AG08395 (cell line): Measurements from ENCODE around the gene EBF4.
"Not testable (repeated sequence)": the region's sequence is repeated elsewhere in the genome, so short reads cannot be mapped to it uniquely, and the experiment has no call there.

Experiments
- DNase-seq: peaks from one replicate; pipeline ENCODE4 v3.0.0; 2012; ENCODE audit warnings: mixed read lengths, low spot score

The EBF4 gene

DNA sequence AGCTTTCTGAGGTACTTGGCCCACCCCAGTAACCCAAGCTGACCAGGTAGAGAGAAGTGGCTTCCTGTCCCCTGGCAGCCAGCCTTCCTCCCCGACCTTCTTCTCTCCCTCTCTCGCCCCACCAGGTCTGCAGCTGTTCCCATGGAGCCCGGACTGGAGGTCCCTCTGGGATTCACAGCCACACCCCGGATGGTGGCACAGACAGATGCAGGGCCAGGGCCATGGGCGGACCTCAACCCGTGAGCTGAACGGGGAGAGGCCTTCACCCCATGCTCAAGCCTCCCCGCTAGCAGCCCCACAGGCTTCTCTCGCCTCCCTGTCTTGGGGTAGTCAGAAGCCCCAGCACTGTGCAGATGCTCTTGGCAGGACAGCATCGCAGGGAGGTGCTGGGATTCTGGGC is 66.6 kb downstream of the EBF4 start:
- no peak for DNase-seq

DNA sequence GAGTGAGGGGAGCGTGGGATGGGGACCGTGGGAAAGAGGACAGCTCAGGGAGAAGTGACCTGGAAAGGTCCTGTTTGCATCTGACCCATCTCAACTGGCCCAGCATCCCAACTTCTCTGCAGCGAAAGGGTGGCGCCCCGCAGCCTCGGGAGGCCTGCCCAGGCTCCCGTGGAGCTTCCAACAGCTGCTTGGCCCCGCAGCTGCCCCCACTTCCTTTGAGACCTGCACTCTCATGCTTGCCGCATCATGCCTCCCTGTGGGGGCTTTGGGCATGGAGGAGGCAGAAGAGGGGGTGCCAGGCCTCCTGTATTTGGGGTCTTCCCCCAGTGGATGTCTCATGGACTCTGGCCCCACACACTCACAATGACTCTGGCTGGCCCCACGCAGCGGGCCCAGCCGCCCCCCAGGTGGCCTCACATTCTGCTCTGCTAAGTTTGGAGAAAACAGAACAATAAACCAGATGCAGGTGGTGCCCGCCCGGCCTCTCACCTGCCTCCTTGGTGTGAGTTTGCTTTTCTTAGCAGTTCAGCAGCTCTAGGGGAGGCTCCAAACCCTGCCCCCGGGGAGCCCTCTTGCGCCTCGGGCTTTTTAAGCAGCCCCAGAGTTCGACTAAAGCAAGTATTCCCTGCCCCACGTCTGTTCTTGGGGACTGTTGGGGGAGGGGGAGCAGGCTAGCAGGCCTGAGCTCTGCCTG is 67.2 kb downstream of the EBF4 start:
- DNase-seq: no peak

DNA sequence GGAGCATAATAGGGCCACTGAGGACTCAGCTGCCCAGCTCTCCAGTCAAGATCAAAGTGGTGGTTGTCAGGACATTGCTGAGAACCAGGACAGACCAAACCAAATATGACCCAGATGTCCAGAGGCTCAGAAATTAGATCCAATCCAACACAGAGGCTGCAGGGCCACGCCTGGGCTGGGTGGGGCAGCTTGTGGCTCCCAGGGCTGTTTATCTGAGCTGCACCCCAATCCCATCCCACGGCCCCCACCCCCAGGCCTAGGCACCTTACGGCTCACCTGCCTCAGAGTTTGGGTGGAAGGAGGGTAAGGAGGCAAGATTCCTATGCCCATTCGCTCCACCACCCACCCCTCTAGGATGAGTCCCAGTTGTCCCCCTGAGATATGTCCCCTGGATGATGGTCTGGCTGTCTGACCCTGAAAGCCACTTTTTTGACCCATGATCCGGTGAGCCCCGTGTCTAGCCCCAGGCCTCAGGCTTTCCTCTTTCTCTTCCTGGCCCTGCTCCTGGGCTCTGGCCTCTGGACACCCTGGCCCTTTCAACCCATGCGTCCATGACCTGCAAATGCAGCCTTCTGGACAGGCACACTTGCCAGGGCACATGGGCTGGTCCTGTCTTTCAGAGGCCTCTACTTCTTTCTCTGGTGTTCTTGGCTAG is 67.8 kb downstream of the EBF4 start:
- no peak for DNase-seq

DNA sequence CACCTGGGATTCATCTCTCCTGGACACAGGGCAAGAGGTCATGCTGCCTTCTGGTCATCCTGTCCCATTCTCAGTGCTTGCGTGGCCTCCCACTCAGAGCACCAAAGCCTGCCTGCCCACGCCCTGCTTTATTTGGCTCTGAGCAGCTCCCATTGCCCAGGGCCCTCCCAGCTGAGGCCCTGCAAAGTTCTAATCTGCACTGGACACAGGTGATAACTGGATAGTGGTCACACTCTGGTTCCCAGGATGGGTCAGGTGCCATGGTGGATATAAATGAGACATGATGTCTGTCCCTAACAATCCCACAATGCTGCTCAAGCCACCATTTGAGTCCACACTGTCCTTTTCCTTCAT is 68.3 kb downstream of the EBF4 start:
- no peak for DNase-seq

DNA sequence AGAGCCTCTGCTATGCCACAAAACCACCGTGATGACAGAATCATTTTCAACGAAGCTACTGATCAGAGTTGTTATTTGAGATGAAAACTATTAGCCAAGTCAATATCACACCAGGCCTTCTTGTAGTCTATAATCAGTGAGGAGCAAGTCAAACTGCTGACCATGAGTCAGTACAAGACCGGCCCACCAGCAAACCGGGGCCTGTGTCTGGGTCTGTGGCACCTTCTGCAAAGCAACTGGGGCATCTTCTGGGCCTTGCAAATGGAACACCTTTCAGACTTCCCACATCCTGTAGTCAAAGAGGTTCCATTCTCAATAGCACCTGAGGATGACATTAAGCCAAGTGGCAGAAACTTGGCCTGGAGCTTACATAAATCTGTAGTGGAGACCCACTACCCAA is 69.3 kb downstream of the EBF4 start:
- no peak for DNase-seq

DNA sequence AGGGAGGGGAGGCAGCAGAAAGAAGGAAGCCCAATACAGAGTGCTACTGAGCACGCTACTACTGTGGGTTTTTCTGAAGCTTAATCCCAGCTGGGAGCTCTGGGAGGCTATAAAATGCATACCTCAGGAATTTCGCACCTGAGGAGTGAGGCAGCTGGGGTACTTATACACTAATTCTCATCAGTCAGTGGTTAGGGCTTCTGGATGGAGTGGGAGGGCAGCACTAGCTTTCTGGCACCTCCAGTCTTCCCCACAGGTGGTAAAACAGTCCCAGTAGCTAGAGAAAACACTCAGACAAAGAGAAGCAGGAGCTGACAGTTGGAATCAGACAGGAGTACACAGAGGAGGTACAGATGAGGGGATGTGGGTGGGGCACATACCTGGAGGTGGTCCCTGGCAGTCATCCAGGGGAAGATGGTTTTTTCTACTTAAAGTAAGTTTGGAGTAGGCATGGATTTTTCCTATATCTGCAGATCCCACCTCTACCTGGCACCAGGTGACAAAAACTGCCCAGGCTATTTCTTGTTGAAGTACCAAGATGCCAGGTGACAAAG is 70.1 kb downstream of the EBF4 start:
- DNase-seq: no peak

DNA sequence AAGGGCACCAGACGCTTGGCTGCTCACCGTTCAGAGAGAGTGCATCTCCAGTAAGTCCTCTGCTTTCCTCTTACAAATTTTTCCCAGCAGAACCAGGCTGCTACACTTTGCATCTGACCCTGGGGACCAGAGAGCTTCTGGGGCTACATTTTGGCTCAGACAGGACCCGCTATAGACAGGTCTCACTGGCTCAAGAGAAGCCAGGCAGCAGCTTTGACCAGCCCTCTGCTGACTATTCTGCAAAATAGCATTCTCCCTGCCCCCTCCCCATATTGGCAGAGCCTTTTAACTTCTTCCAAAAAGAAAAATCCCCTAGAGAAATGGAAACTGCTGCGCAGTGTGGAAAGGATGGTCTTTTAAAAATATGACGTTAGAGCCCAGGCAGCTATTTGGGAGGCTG is 70.6 kb downstream of the EBF4 start:
- DNase-seq: no peak

DNA sequence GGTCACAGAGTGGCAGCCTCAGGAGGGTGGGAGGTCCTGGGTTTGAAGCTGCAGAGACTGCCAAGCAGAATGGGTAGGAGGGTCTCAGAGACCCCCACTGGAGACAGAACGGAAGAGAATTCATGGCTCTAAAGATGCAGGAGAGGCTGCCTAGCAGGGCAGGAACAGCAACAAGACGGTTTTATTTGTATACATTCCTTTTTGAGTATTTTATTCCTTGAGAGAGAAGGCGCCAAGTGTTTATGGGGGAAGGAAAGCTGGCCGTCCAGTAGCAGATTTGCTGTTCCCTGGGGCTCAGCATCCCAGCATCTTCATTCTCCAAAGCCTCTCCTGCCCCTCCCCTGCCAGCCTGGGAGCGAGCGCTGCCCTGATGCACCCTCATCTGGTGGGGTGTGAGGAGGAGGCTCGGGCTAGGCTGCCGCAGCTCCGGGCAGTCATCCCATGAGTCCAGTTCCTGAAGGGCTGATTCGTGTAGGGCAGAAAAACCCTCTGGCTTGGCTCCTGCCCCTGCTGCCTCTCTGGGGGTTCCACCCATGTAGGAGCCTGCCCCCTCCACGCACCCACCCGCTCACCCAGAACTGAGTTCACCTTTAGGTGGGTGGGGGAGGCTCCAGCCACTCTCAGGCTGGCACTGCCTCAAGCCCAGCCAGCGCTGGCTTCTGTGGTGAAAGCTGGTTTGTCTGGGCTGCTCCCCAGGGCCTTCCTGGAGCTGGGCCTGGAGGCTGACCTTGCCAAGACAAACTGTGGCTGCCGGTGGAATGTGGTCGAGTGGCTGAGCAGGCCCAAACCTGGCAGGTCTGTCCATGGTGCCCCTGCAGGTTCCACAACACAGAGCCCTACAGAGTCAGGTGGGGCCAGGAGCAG is 75.4 kb downstream of the EBF4 start:
- DNase-seq: peak; percentile 79

DNA sequence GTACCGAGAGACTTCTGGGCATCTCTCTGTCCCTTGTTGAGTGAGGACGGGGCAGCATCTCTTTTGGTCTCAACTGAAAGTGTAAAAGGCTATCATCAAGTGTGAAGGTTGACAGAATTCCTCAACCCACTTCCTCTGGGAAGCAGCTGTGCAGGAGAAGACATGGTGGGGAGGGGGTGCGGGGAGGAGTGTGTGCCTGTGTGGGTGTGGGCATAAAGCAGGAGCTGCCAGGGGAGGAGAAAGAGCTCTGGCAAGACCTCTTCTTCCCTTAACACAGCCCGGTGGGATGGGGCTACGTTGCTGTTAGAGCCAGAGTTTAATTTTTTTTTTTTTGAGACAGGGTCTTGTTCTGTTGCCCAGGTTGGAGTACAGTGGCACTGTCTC is 76.0 kb downstream of the EBF4 start:
- no peak for DNase-seq

DNA sequence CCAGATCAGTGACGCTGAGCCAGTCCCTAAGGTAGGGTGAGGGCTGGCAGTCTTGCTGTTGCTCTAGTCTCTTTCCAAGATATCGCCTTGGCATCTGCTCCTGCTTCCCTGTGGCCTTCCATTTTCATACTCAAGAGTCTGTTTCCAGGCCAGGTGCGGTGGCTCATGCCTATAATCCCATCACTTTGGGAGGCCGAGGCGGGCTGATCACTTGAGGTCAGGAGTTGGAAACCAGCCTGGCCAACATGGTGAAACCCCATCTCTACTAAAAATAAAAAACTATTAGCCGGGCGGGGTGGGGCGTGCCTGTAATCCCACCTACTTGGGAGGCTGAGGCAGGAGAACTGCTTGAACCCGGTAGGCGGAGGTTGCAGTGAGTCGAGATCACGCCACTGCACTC is 77.5 kb downstream of the EBF4 start:
- not testable (repeated sequence) for DNase-seq

DNA sequence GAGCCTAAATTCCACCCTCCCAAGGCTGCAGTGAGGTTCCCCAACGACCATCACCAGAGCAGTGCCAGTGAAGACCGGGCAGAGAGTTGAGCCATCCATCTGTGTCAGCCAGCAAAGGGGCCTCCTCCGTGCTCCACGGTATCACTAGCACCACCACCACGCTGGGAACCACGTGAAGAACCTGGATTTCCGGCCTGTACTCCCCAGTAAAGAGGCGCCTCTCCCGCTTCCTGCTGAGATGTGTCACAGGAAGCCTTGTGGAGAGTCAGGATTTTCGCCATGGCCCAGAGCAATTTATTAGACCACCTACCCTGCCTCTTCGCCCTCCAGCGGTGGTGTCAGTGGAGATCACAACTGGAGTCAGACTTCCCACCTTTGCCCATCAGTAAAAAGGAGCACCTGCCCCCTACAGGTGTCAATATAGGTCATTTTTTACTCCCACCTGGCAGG is 79.1 kb downstream of the EBF4 start:
- DNase-seq: no peak

DNA sequence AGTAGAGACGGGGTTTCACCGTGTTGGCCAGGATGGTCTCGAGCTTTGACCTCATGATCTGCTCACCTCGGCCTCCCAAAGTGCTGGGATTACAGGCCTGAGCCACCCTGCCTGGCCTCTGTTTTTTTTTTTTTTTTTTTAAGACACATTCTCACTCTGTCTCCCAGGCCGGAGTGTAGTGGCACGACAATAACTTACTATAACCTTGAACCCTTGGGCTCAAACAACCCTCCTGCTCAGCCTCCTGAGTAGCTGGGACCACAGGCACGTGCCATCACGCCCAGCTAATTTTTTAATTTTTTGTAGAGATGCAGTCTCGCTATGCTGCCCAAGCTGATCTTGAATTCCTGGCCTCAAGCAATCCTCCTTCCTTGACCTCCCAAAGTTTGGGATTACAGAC is 81.2 kb downstream of the EBF4 start:
- no peak for DNase-seq

DNA sequence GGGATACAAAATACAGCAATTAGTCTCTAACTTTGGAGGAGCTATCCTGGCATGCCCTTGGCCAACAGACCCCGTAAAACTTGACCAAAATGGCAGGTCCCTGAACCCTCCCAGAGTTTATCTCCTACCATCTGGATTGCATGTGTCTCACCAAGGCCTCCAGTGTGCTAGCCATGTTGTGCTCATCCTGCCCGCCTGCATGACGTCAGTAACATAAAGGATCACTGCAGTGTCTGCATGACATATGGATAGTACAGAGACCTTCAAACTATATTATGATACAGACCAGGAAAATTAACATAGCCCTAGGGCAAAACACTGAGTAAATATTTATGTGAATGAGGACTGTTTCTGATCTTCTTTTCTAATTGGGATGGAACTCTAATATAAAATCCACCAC is 82.6 kb downstream of the EBF4 start:
- DNase-seq: no peak

DNA sequence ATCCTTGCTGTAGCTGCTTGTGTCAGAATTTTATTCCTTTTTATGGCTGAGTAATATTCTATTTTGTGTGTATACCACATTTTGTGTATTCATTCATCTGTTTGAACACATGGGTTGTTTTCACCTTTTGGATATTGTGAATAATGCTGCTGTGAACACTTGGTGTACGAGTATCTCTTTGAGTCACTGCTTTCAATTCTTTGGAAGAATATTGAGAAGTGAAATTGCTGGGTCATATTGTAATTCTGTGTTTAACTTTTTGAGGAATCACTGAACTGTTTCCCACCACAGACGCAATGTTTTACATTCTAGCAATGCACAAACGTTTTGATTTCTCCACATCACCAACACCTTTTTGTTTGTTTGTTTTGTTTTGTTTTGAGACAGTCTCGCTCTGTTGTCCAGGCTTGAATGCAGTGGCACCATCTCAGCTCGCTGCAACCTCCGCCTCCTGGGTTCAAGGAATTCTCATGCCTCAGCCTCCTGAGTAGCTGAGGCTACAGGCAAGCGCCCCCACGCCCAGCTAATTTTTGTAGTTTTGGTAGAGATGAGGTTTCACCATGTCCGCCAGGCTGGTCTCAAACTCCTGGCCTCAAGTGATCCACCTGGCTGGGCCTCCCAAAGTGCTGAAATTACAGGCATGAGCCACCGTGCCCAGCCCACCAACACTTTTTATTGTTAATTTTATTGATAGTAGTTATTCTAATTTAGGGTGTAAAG is 86.2 kb downstream of the EBF4 start:
- no peak for DNase-seq

DNA sequence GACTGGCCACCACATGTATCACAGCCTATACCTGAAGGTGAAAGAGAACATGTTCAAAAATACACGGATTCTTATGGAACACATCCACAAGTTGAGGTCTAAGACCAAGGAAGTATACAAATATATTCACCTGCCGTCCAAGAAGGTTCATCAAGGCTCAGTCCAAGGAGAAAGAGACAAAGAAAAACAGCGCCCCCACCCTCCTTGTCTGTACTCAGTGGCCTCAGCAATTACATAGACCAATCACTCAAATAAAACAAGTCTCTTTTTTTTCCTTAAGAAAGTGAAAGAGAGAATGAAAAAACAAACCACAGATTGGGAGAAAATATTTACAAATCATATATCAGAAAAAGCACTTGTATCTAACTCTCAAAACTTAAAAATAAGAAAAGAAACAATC is 88.4 kb downstream of the EBF4 start:
- DNase-seq: no peak

DNA sequence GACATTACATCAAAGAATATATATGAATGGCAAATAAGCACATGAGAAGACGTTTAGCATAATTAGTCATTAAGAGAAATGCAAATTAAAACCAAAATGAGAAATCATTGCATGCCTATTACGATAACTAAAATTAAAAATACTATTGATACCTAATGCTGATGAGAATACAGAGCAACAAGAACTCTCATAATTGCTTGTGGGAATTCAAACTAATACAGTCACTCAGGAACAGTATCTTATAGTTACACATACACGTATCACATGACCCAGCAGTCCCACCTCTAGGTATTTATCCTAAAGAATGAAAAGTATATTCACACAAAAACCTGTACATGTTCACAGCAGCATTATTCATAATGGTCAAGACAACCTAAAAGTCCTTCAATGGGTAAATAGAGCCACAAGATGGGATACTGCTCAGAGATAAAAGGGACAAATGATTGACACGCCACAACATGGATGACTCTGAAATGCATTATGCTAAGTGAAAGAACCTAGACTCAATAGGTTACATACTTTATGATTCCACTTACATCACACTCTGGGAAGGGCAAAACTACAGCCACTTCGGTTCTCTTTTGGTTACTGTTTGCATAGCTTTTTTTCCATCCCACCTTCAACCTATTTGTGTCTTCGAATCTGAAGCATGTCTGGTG is 91.5 kb downstream of the EBF4 start:
- DNase-seq: no peak

DNA sequence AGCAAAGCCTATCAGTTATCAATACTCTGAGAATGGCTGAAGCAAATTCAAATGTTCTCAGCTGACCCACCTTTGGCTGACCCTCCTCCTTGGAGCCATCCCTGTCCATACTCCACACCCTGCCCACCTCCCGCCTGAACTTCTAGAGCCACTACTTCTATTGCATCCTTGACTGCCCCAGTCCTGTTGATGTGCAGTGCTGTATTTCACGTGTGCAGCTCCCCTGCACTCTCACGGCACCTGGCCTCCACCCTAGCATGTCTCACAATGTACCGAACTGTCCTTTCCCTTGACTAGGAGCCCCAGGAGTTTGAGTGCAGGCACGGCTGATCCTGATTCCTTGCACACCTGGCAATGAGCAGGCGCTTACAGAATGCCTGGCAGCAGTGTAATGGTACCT is 100.9 kb downstream of the EBF4 start:
- DNase-seq: no peak

DNA sequence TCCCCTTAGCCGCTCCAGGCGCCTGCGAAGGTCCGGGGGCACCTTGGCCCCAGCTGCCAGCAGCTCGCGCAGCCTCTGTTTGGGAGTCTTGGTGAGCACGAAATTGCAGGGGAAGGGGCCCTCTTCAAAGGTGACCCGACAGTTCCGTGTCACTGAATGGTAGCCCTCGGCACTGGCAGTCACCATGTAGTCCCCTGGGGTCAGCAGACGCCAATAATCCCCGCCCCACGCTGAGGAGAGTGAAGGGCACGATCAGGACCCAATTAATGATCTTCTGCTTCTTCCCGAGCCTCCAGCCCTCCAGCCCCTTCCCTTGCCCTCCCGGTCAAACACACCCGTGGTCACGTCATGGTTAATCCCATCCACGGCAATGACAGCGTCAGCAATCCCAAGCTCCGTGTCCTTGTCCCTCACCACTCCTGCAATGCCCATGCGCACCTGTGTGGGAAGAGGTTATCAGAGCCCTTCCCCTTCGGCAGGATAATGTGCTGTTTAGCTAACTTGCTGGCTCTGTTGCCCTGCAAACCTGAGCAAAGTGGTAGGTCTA is 101.7 kb downstream of the EBF4 start:
- no peak for DNase-seq

DNA sequence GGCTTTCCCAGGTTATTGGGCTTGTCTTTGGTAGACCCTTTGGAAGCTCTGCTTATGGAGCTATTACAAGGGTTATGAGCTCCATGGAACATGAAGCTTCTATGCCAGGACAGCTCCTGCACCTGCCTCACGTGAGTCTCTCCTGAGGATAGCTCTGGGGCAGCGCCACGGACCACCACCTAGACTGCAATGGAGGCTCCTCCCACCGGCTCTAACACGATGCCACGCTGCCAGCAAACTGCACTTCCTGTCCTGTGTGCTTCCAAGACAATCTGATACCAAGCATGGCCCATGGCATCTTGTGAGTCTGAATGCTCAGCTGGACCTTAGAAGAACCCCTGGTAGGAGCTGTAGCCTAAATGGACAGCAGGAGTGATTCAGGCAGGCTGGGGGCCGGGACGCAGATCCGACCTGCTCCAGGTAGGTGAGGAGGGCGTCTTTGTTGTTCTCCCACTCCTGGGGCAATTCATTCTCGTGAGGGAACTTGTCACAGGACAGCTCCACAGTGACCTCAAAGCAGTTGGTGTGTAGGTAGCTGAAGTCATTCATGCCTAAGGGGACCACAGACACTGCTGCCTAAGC is 102.4 kb downstream of the EBF4 start:
- DNase-seq: no peak

DNA sequence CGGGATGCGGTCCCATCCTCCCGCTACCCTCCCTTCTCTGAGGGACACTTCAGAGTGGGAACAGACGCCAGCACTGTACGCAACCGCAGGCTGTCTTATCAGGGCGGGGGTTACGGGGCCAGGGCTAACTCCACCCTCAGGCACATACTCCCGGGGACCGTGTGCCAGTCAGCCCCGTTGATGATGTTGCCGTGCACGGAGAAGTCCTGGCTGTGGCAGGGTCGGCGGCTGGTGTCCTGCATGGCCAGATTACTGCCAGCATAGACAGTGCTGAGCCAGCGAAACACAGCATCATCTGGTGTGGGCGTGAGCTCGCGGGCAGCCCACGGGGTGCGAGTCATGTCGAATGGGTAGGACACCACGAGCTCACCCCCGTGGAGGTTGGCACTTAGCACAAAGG is 102.9 kb downstream of the EBF4 start:
- no peak for DNase-seq
